MM.1S (cell line): ENCODE results near the gene DTX1.

Experiments used
- DNase-seq: peaks from one replicate; pipeline ENCODE4 v3.0.0-alpha.2; 2015
- H2AFZ ChIP-seq: fragments of 300-600 bp; sonication (generic); 2 replicates; pipeline ENCODE4 v1.6.0; 2016; ENCODE audit warnings: antibody characterized with exemption, low read length
- H3F3A ChIP-seq: fragments of 300-600 bp; sonication (generic); 2 replicates; pipeline ENCODE4 v1.6.1; 2016; ENCODE audit warnings: mild to moderate bottlenecking, antibody characterized with exemption, low read length, moderate library complexity, mixed read lengths; ENCODE audit not compliant: insufficient read depth
- H3K27ac ChIP-seq: fragments of 300-600 bp; sonication (generic); 2 replicates; pipeline ENCODE4 v1.5.1; 2016; ENCODE audit warnings: mild to moderate bottlenecking, low read length
- H3K27me3 ChIP-seq: fragments of 300-600 bp; sonication (generic); replicated peaks from 2 replicates; pipeline ENCODE4 v1.6.0; 2016; ENCODE audit warnings: low read length; ENCODE audit not compliant: insufficient read depth
- H3K36me3 ChIP-seq: fragments of 300-600 bp; sonication (generic); replicated peaks from 2 replicates; pipeline ENCODE4 v1.6.1; 2016; ENCODE audit warnings: mild to moderate bottlenecking, low read length, mixed read lengths; ENCODE audit not compliant: insufficient read depth
- H3K4me1 ChIP-seq: fragments of 300-600 bp; sonication (generic); 2 replicates; pipeline ENCODE4 v1.6.1; 2016; ENCODE audit warnings: low read length, mixed read lengths
- H3K4me2 ChIP-seq: fragments of 300-600 bp; sonication (generic); 2 replicates; pipeline ENCODE4 v1.6.0; 2016; ENCODE audit warnings: low read depth, low read length
- H3K4me3 ChIP-seq: fragments of 300-600 bp; sonication (generic); 2 replicates; pipeline ENCODE4 v1.5.1; 2016; ENCODE audit warnings: low read length, mixed read lengths
- H3K79me2 ChIP-seq: fragments of 300-600 bp; sonication (generic); 2 replicates; pipeline ENCODE4 v1.6.1; 2016; ENCODE audit warnings: mixed run types, low read length, mixed read lengths
- H3K9ac ChIP-seq: fragments of 300-600 bp; sonication (generic); 2 replicates; pipeline ENCODE4 v1.6.1; 2016; ENCODE audit warnings: low read length, mixed read lengths
- H3K9me2 ChIP-seq: fragments of 300-600 bp; sonication (generic); replicated peaks from 2 replicates; pipeline ENCODE4 v1.6.1; 2016; ENCODE audit warnings: mild to moderate bottlenecking, low read length, mixed read lengths; ENCODE audit not compliant: insufficient read depth
- H3K9me3 ChIP-seq: fragments of 300-600 bp; sonication (generic); replicated peaks from 2 replicates; pipeline ENCODE4 v1.6.1; 2016; ENCODE audit warnings: mild to moderate bottlenecking, low read length, mixed read lengths; ENCODE audit not compliant: insufficient read depth
- H4K20me1 ChIP-seq: fragments of 300-600 bp; sonication (generic); 2 replicates; pipeline ENCODE4 v1.6.1; 2016; ENCODE audit warnings: mild to moderate bottlenecking, low read length, moderate library complexity, mixed read lengths; ENCODE audit not compliant: insufficient read depth
- EZH2 ChIP-seq: fragments of 300-600 bp; sonication (generic); optimal IDR thresholded peaks from 2 replicates; pipeline ENCODE3; 2017; ENCODE audit warnings: low read depth, mild to moderate bottlenecking, antibody characterized with exemption, low read length, mixed read lengths
- EZH2phosphoT487 ChIP-seq: fragments of 300-600 bp; sonication (generic); IDR thresholded peaks from 2 replicates; pipeline ENCODE4 v1.6.1; 2018; ENCODE audit warnings: antibody characterized with exemption, low read length
- TF ChIP-seq, protein P1 (sequence below): fragments of 300-600 bp; sonication (generic); IDR thresholded peaks from 2 replicates; pipeline ENCODE4 v1.5.1; 2016; ENCODE audit warnings: antibody characterized with exemption, low read length, mixed read lengths

The DTX1 gene

DNA sequence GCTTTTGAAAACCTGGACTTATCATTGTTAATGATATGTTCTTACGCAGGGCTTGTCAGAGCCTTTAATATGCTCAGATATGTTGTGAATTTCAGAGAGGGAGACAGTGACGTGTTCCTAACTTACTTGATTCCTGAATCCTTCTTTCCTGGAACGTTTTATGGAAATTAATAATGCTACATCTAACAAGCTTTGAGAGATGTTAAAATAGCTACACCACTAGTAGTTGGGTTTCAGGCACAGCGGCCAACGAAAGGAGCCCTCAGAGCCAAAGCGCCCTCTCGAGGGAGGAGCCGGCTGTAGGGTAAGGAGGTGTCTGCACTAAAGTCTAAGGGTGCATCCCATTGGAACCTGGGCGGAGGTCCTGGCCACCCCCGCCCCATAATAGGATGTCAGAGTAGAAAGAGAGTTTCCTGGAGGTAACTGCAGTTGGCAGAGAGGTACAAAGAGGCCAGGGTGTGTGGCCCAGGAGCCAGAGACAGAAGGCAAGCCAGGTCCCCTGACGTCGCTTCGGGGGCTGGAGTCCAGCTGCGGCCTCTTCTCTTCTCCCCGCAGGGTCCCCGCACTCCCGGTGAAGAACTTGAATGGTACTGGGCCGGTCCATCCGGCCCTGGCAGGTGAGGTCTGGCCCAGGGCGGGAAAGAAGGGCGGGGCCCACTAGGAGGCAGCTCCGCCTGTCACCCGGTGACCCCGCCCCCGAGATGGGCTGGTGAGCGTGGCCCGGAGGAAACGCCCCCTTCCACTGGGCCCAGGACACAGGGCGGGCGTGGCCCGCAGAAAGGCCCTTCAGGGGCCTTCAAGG is 36.3 kb downstream of the DTX1 start:
- H3K4me2 ChIP-seq = no peak overlapping the region
- no peak overlapping the region for H3K27ac ChIP-seq
- H3K4me3 ChIP-seq = no peak overlapping the region
- no peak for DNase-seq
- no peak overlapping the region for H2AFZ ChIP-seq
- no peak overlapping the region for H3K9ac ChIP-seq
- no peaks in the 10 kb centered on the region for H3K4me1 ChIP-seq
- H3F3A ChIP-seq = no peaks in the 10 kb centered on the region
- no peaks in the 10 kb centered on the region for H3K27me3 ChIP-seq
- H3K36me3 ChIP-seq = no peaks in the 10 kb centered on the region
- no peaks in the 10 kb centered on the region for H4K20me1 ChIP-seq
- no peak for TF ChIP-seq EZH2
- TF ChIP-seq, protein P1, sequence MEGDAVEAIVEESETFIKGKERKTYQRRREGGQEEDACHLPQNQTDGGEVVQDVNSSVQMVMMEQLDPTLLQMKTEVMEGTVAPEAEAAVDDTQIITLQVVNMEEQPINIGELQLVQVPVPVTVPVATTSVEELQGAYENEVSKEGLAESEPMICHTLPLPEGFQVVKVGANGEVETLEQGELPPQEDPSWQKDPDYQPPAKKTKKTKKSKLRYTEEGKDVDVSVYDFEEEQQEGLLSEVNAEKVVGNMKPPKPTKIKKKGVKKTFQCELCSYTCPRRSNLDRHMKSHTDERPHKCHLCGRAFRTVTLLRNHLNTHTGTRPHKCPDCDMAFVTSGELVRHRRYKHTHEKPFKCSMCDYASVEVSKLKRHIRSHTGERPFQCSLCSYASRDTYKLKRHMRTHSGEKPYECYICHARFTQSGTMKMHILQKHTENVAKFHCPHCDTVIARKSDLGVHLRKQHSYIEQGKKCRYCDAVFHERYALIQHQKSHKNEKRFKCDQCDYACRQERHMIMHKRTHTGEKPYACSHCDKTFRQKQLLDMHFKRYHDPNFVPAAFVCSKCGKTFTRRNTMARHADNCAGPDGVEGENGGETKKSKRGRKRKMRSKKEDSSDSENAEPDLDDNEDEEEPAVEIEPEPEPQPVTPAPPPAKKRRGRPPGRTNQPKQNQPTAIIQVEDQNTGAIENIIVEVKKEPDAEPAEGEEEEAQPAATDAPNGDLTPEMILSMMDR = peak; percentile 10; the same call in 1 of the 2 replicates
- H3K9me2 ChIP-seq = no peaks in the 10 kb centered on the region
- H3K79me2 ChIP-seq = no peaks in the 10 kb centered on the region
- no peaks in the 10 kb centered on the region for H3K9me3 ChIP-seq

DNA sequence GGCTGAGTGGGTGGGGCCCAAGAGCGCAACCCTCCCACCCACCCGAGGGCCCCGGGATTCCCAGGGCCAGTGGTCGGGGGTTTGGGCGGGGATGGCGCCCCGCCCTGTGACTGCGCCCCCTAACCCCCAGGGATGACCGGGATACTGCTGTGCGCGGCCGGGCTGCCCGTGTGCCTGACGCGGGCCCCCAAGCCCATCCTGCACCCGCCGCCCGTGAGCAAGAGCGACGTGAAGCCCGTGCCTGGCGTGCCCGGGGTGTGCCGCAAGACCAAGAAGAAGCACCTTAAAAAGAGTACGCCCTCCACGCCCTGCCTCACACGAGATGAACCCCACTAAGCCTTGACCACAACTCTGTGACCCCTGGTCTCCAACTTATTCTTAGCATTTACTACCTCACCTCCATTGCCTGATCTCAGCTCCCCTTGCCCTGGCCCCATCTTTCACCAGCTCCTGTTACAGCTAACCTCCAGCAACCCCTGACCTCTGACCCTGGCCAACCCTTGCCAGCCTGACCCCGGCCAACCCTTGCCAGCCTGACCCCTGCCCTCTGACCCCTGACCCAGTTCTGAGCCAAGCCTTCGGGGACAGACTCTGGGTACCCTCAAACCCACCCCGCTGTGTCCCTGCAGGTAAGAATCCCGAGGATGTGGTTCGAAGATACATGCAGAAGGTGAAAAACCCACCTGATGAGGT is 37.0 kb downstream of the DTX1 start:
- H4K20me1 ChIP-seq = no peaks in the 10 kb centered on the region
- H3K9ac ChIP-seq = no peak overlapping the region
- no peaks in the 10 kb centered on the region for H3K79me2 ChIP-seq
- no peaks in the 10 kb centered on the region for H3K9me2 ChIP-seq
- no peak for DNase-seq
- H3K27ac ChIP-seq = no peak overlapping the region
- no peaks in the 10 kb centered on the region for H3K4me1 ChIP-seq
- TF ChIP-seq, protein P1 = no peak
- TF ChIP-seq EZH2 = no peak
- TF ChIP-seq EZH2phosphoT487 = no peak
- H3K27me3 ChIP-seq = no peaks in the 10 kb centered on the region
- H3K4me2 ChIP-seq = no peak overlapping the region
- H3K36me3 ChIP-seq = no peaks in the 10 kb centered on the region
- no peaks in the 10 kb centered on the region for H3K9me3 ChIP-seq
- H3K4me3 ChIP-seq = no peak overlapping the region
- H3F3A ChIP-seq = no peaks in the 10 kb centered on the region
- H2AFZ ChIP-seq = no peak overlapping the region

DNA sequence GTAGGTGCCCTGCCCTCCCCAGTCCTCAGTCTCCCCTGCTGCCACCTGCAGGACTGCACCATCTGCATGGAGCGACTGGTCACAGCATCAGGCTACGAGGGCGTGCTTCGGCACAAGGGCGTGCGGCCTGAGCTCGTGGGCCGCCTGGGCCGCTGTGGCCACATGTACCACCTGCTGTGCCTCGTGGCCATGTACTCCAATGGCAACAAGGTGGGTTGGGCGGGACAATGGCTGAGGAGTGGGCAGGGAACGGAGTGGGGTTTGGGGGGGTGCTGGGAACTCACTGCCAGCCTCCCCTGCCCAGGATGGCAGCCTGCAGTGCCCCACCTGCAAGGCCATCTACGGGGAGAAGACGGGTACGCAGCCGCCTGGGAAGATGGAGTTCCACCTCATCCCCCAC is 38.2 kb downstream of the DTX1 start:
- Histone ChIP-seq H3K36me3 (no peaks in the 10 kb centered on the region), H3K4me1 (no peaks in the 10 kb centered on the region), H3K4me2 (no peak overlapping the region), H3K27me3 (no peaks in the 10 kb centered on the region), H3K9me2 (no peaks in the 10 kb centered on the region), H4K20me1 (no peaks in the 10 kb centered on the region), H3K27ac (no peak overlapping the region), H3K4me3 (no peak overlapping the region), H2AFZ (no peak overlapping the region), H3K9me3 (no peaks in the 10 kb centered on the region), H3K9ac (no peak overlapping the region), H3F3A (no peaks in the 10 kb centered on the region), H3K79me2 (no peaks in the 10 kb centered on the region)
- TF ChIP-seq, protein P1 = no peak
- no peak for TF ChIP-seq EZH2phosphoT487
- TF ChIP-seq EZH2 = no peak
- no peak for DNase-seq
